ENCODE results near the gene FOSL2. TPM values are rescaled to one million over a fixed set of nuclear protein-coding genes. Genes with fewer than 3 reads are reported as not detected.

The FOSL2 gene
- polyA plus RNA-seq, 1 of the 3 experiments (the other 2 are of a cell fraction): 41.7 TPM

DNA sequence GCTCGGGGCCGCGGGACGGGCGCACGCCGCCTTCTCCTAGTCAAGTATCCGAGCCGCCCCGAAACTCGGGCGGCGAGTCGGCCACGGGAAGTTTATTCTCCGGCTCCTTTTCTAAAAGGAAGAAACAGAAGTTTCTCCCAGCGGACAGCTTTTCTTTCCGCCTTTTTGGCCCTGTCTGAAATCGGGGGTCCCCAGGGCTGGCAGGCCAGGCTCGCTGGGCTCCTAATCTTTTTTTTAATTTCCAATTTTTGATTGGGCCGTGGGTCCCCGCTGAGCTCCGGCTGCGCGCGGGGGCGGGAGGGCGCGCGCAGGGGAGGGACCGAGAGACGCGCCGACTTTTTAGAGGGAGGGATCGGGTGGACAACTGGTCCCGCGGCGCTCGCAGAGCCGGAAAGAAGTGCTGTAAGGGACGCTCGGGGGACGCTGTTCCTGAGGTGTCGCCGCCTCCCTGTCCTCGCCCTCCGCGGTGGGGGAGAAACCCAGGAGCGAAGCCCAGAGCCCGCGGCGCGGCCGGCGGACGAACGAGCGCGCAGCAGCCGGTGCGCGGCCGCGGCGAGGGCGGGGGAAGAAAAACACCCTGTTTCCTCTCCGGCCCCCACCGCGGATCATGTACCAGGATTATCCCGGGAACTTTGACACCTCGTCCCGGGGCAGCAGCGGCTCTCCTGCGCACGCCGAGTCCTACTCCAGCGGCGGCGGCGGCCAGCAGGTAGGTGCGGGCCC is 617 bp downstream of the FOSL2 start:
- Histone ChIP-seq H4K20me1 (ENCODE audit: insufficient read depth) (peaks cover 12% of the 10 kb centered on the region), H3K4me2 (peak overlapping the region; percentile 89), H3K9ac (peak overlapping the region; percentile 98), H3K9me2 (no peaks in the 10 kb centered on the region), H3F3A (replicated peaks; ENCODE audit: insufficient read depth) (peaks cover 35% of the 10 kb centered on the region), H3K27ac (ENCODE audit: low read depth in 2 of 2, low read length in 1 of 2) (peak overlapping the region; percentile 86 to 97), H3K4me1 (ENCODE audit: control insufficient read depth in 1 of 2, insufficient read depth in 2 of 2, low read depth in 1 of 2, low read length in 1 of 2) (peaks cover 23 to 24% of the 10 kb centered on the region in 2 experiments), H3K9me3 (no peaks in the 10 kb centered on the region), H2AFZ (ENCODE audit: low read depth) (peak overlapping the region; percentile 19; the same call in 1 of the 2 replicates), H3K36me3 (replicated peaks in 1 of 2; ENCODE audit: control insufficient read depth in 1 of 2, insufficient read depth in 2 of 2, low read length in 1 of 2) (peaks cover 0 to 4% of the 10 kb centered on the region in 2 experiments), H3K4me3 (ENCODE audit: low read depth in 2 of 2, low read length in 1 of 2) (peak overlapping the region; percentile 83 to 84), H3K27me3 (ENCODE audit: insufficient read depth) (no peaks in the 10 kb centered on the region), H3K79me2 (ENCODE audit: insufficient read depth) (peaks cover 55% of the 10 kb centered on the region)
- under 1% methylated on average over 42 of the region's 81 CpGs for WGBS (ENCODE audit: low lambda C conversion rate)
- peak; percentile 52; the same call in 1 of the 2 replicates for TF ChIP-seq POLR2AphosphoS5 (IDR thresholded peaks at IDR 0.05; ENCODE audit: low read depth, low read length)
- TF ChIP-seq YY1 (IDR thresholded peaks at IDR 0.05; ENCODE audit: low read depth): no peak
- no peak for TF ChIP-seq EP300 (IDR thresholded peaks at IDR 0.05; ENCODE audit: borderline replicate concordance in 1 of 2, low read depth in 1 of 2, low read length in 1 of 2)
- TF ChIP-seq CHD2 (IDR thresholded peaks at IDR 0.05; ENCODE audit: low read length, partially characterized antibody): no peak
- TF ChIP-seq SIN3A (IDR thresholded peaks at IDR 0.05; ENCODE audit: borderline replicate concordance, low read depth, low read length): peak; percentile 11; the same call in 1 of the 2 replicates
- TF ChIP-seq MXI1 (IDR thresholded peaks at IDR 0.05; ENCODE audit: low read depth, low read length): peak; percentile 20; the same call in 1 of the 2 replicates
- TF ChIP-seq RCOR1 (IDR thresholded peaks at IDR 0.05; ENCODE audit: low read length): no peak
- TF ChIP-seq SMC3 (IDR thresholded peaks at IDR 0.05; ENCODE audit: low read depth, low read length): peak; percentile 2; the same call in 1 of the 2 replicates
- ChIA-PET POLR2A (interaction anchor here (0.6 to 5.0 kb wide), 6 partner anchors 10 to 1804 kb away, joined by 3 to 79 read pairs (median 3); partner anchors contain the start of genes BABAM2 and RBKS), CTCF (interaction anchor here (0.6 to 5.5 kb wide), 12 partner anchors 10 to 689 kb away, joined by 3 to 33 read pairs (median 4); no protein-coding TSS in a partner anchor)
- DNase-seq: peak; percentile 80

DNA sequence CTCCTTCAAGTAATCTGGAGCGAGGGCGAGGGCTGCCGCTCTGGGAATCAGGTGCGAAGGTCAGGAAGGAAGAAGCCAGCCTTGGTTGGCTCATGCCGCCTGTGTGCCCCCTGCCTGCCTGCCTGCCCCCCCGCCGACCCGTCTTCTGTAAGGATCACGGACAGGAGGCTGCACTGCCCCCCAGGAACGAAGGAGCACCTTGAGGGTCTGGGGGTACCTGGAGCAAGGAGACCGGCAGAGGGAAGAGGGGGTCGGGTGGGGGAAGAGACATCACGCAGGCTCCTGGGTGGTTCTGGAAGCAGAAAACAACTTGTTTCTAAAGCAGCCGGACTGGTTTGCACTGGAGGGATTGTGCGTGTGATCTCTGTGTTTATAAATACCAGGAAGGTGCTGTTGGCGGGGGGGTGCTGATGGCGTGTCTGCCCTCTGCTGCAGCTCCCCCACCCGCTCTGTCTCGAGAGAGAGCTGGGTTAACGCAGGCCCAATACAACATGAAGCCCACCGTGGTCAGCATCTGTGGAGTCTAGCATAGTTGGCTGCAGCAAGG is 1.7 kb downstream of the FOSL2 start:
- H3K36me3 ChIP-seq (replicated peaks in 1 of 2; ENCODE audit: control insufficient read depth in 1 of 2, insufficient read depth in 2 of 2, low read length in 1 of 2): peaks cover 4% of the 10 kb centered on the region in 2 experiments
- H3K4me3 ChIP-seq (ENCODE audit: low read depth in 2 of 2, low read length in 1 of 2): peak overlapping the region; percentile 83 to 84
- ChIA-PET POLR2A (no interaction called here), CTCF (interaction anchor here (1.5 kb wide), 1 partner anchor 348 kb away, joined by 3 read pairs; no protein-coding TSS in a partner anchor)
- H3K9ac ChIP-seq: peak overlapping the region; percentile 98
- peaks cover 66% of the 10 kb centered on the region for H3K79me2 ChIP-seq (ENCODE audit: insufficient read depth)
- no peak for DNase-seq
- TF ChIP-seq, protein P1, sequence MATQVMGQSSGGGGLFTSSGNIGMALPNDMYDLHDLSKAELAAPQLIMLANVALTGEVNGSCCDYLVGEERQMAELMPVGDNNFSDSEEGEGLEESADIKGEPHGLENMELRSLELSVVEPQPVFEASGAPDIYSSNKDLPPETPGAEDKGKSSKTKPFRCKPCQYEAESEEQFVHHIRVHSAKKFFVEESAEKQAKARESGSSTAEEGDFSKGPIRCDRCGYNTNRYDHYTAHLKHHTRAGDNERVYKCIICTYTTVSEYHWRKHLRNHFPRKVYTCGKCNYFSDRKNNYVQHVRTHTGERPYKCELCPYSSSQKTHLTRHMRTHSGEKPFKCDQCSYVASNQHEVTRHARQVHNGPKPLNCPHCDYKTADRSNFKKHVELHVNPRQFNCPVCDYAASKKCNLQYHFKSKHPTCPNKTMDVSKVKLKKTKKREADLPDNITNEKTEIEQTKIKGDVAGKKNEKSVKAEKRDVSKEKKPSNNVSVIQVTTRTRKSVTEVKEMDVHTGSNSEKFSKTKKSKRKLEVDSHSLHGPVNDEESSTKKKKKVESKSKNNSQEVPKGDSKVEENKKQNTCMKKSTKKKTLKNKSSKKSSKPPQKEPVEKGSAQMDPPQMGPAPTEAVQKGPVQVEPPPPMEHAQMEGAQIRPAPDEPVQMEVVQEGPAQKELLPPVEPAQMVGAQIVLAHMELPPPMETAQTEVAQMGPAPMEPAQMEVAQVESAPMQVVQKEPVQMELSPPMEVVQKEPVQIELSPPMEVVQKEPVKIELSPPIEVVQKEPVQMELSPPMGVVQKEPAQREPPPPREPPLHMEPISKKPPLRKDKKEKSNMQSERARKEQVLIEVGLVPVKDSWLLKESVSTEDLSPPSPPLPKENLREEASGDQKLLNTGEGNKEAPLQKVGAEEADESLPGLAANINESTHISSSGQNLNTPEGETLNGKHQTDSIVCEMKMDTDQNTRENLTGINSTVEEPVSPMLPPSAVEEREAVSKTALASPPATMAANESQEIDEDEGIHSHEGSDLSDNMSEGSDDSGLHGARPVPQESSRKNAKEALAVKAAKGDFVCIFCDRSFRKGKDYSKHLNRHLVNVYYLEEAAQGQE (IDR thresholded peaks at IDR 0.05; ENCODE audit: low read depth, low read length): no peak
- no peak for TF ChIP-seq GABPA (IDR thresholded peaks at IDR 0.05; ENCODE audit: low read depth)
- TF ChIP-seq, protein P2, sequence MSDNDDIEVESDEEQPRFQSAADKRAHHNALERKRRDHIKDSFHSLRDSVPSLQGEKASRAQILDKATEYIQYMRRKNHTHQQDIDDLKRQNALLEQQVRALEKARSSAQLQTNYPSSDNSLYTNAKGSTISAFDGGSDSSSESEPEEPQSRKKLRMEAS (IDR thresholded peaks at IDR 0.05; ENCODE audit: low read depth): peak; percentile 51; the same call in 1 of the 2 replicates
- no peak for TF ChIP-seq CHD2 (IDR thresholded peaks at IDR 0.05; ENCODE audit: low read length, partially characterized antibody)
- TF ChIP-seq SMC3 (IDR thresholded peaks at IDR 0.05; ENCODE audit: low read depth, low read length): no peak
- H2AFZ ChIP-seq (ENCODE audit: low read depth): no peak overlapping the region
- H3F3A ChIP-seq (replicated peaks; ENCODE audit: insufficient read depth): peaks cover 32% of the 10 kb centered on the region
- H3K27ac ChIP-seq (ENCODE audit: low read depth in 2 of 2, low read length in 1 of 2): peak overlapping the region; percentile 6 to 97; a peak in 3 of 4 replicates
- H3K27me3 ChIP-seq (ENCODE audit: insufficient read depth): no peaks in the 10 kb centered on the region
- H3K9me2 ChIP-seq: no peaks in the 10 kb centered on the region
- WGBS (ENCODE audit: low lambda C conversion rate): 26% methylated on average over 21 of the region's 21 CpGs
- peak overlapping the region; percentile 89 for H3K4me2 ChIP-seq
- peaks cover 22 to 31% of the 10 kb centered on the region in 2 experiments for H3K4me1 ChIP-seq (ENCODE audit: control insufficient read depth in 1 of 2, insufficient read depth in 2 of 2, low read depth in 1 of 2, low read length in 1 of 2)
- no peaks in the 10 kb centered on the region for H3K9me3 ChIP-seq
- peaks cover 23% of the 10 kb centered on the region for H4K20me1 ChIP-seq (ENCODE audit: insufficient read depth)
